IMR-90 (cell line): ENCODE measurements around the gene DHRS7B. TPM values are rescaled to one million over a fixed set of nuclear protein-coding genes. Genes with fewer than 3 reads are reported as not detected.

Experiments
- ATAC-seq: fragments of 200-7000 bp; cut with Tn5 transposase; 2 replicates; pipeline ENCODE4 v1.9.1; 2020; ENCODE audit warnings: low read depth, mild to moderate bottlenecking, moderate library complexity
- BruUV-seq: library from RNA; stranded (reverse); fragments of 400-500 nt; replicated peaks from 2 replicates; lab custom pipeline; 2021; lab: Mats Ljungman, UMichigan
- CTCF ChIA-PET: fragments of 300-600 bp; formaldehyde crosslinking; extraction: SDS; loops from one replicate; lab custom pipeline; 2021; ENCODE audit warnings: antibody characterized with exemption; lab: Yijun Ruan, JAX
- POLR2A ChIA-PET: fragments of 300-600 bp; sonication (Branson Sonifier 250); formaldehyde crosslinking; loops from one replicate; lab custom pipeline; 2022; ENCODE audit warnings: antibody characterized with exemption; ENCODE audit not compliant: unreplicated experiment; lab: Charles Lee
- DNase-seq: peaks from one replicate; pipeline ENCODE4 v3.0.0; 2013
- H2AFZ ChIP-seq: replicated peaks from 2 replicates; pipeline ENCODE3; 2013; ENCODE audit warnings: low read length, mild to moderate bottlenecking; ENCODE audit not compliant: poor library complexity
- H2AK5ac ChIP-seq: 2 replicates; pipeline ENCODE4 v1.6.1; 2013; ENCODE audit warnings: low read depth, low read length, inconsistent platforms
- H2AK9ac ChIP-seq: replicated peaks from 2 replicates; pipeline ENCODE3; 2013; ENCODE audit warnings: mild to moderate bottlenecking, low read depth, low read length, moderate library complexity; ENCODE audit not compliant: poor library complexity
- H2BK120ac ChIP-seq: 2 replicates; pipeline ENCODE4 v1.6.1; 2013; ENCODE audit warnings: low read depth, low read length, inconsistent platforms
- H2BK15ac ChIP-seq: 3 replicates; pipeline ENCODE4 v1.6.1; 2013; ENCODE audit warnings: low read depth, low read length, inconsistent platforms
- H2BK20ac ChIP-seq: 2 replicates; pipeline ENCODE4 v1.6.1; 2013; ENCODE audit warnings: low read depth, mild to moderate bottlenecking, inconsistent platforms, low read length, moderate library complexity
- H2BK5ac ChIP-seq: 2 replicates; pipeline ENCODE4 v1.6.1; 2013; ENCODE audit warnings: mild to moderate bottlenecking, low read depth, low read length, inconsistent platforms; ENCODE audit not compliant: poor library complexity, severe bottlenecking
- H3K14ac ChIP-seq: replicated peaks from 2 replicates; pipeline ENCODE4 v1.6.1; 2013; ENCODE audit warnings: low read depth, low read length, inconsistent platforms
- H3K18ac ChIP-seq: 2 replicates; pipeline ENCODE4 v1.6.1; 2013; ENCODE audit warnings: low read depth, low read length, control low read depth
- H3K23ac ChIP-seq: 2 replicates; pipeline ENCODE4 v1.6.1; 2013; ENCODE audit warnings: low read depth, low read length, inconsistent platforms
- H3K27ac ChIP-seq: 2 replicates; pipeline ENCODE4 v1.5.1; 2013; ENCODE audit warnings: mild to moderate bottlenecking, control low read depth, low read length; ENCODE audit not compliant: insufficient read depth
- H3K27me3 ChIP-seq: 2 replicates; pipeline ENCODE4 v1.6.1; 2013; ENCODE audit warnings: low read length; ENCODE audit not compliant: control insufficient read depth, insufficient read depth
- H3K36me3 ChIP-seq: 2 replicates; pipeline ENCODE4 v1.6.1; 2013; ENCODE audit warnings: low read length, mixed read lengths; ENCODE audit not compliant: control insufficient read depth, insufficient read depth
- H3K4ac ChIP-seq: 2 replicates; pipeline ENCODE4 v1.6.1; 2013; ENCODE audit warnings: low read depth, low read length, inconsistent platforms
- H3K4me1 ChIP-seq: 2 replicates; pipeline ENCODE4 v1.6.1; 2013; ENCODE audit warnings: low read length, mixed read lengths; ENCODE audit not compliant: control insufficient read depth, insufficient read depth
- H3K4me2 ChIP-seq: 2 replicates; pipeline ENCODE4 v1.6.1; 2013; ENCODE audit warnings: low read depth, mild to moderate bottlenecking, control low read depth, low read length, moderate library complexity
- H3K4me3 ChIP-seq: 2 replicates; pipeline ENCODE4 v1.5.1; 2013; ENCODE audit warnings: low read depth, mild to moderate bottlenecking, control low read depth, low read length, moderate library complexity; ENCODE audit not compliant: insufficient read depth
- H3K56ac ChIP-seq: 2 replicates; pipeline ENCODE4 v1.6.1; 2013; ENCODE audit warnings: low read length, inconsistent platforms; ENCODE audit not compliant: insufficient read depth; ENCODE audit errors: extremely low read depth
- H3K79me1 ChIP-seq, 2 experiments: 2 replicates each; pipeline ENCODE4 v1.6.1; 2013; ENCODE audit warnings: low read length in 2 of 2, inconsistent platforms in 1 of 2, low read depth in 1 of 2
- H3K9ac ChIP-seq: 2 replicates; pipeline ENCODE4 v1.6.1; 2013; ENCODE audit warnings: low read depth, low read length, control low read depth
- H3K9me1 ChIP-seq: 2 replicates; pipeline ENCODE4 v1.6.1; 2013; ENCODE audit warnings: low read length, inconsistent platforms; ENCODE audit not compliant: insufficient read depth
- H3K9me3 ChIP-seq: 2 replicates; pipeline ENCODE4 v1.6.1; 2013; ENCODE audit warnings: low read length; ENCODE audit not compliant: control insufficient read depth, insufficient read depth
- H4K20me1 ChIP-seq: 2 replicates; pipeline ENCODE4 v1.6.1; 2013; ENCODE audit warnings: low read length, inconsistent platforms; ENCODE audit not compliant: insufficient read depth
- H4K5ac ChIP-seq: 2 replicates; pipeline ENCODE4 v1.6.1; 2013; ENCODE audit warnings: mild to moderate bottlenecking, low read depth, low read length, control low read depth
- H4K8ac ChIP-seq, 2 experiments: 2 replicates each; pipeline ENCODE4 v1.6.1; 2013; ENCODE audit warnings: low read depth in 2 of 2, low read length in 2 of 2, control low read depth in 1 of 2, inconsistent platforms in 1 of 2
- H4K91ac ChIP-seq: 2 replicates; pipeline ENCODE4 v1.6.1; 2013; ENCODE audit warnings: low read depth, low read length, inconsistent platforms; ENCODE audit not compliant: insufficient read depth
- CEBPB ChIP-seq: IDR thresholded peaks from 2 replicates; pipeline ENCODE4 v1.6.1; 2012; ENCODE audit warnings: low read depth, low read length, improper control_type of control experiment
- CHD1 ChIP-seq: IDR thresholded peaks from 2 replicates; pipeline ENCODE4 v1.6.1; 2012; ENCODE audit warnings: low read depth, low read length, improper control_type of control experiment
- MXI1 ChIP-seq: IDR thresholded peaks from 2 replicates; pipeline ENCODE4 v1.6.1; 2012; ENCODE audit warnings: low read depth, mild to moderate bottlenecking, low read length, moderate library complexity, borderline replicate concordance
- POLR2A ChIP-seq: IDR thresholded peaks from 2 replicates; pipeline ENCODE4 v1.6.1; 2012; ENCODE audit warnings: mild to moderate bottlenecking, low read depth, low read length
- RAD21 ChIP-seq: IDR thresholded peaks from 2 replicates; pipeline ENCODE4 v1.6.1; 2012; ENCODE audit warnings: low read length, improper control_type of control experiment
- SMC3 ChIP-seq: fragments of 150-350 bp; IDR thresholded peaks from 2 replicates; pipeline ENCODE4 v1.6.1; 2016; ENCODE audit warnings: low read depth, mild to moderate bottlenecking, antibody characterized with exemption, low read length, moderate library complexity
- USF2 ChIP-seq: fragments of 150-350 bp; IDR thresholded peaks from 2 replicates; pipeline ENCODE4 v1.6.1; 2017; ENCODE audit warnings: mild to moderate bottlenecking, antibody characterized with exemption, low read length, low read depth
- WGBS, 2 experiments: methylation state at CpG; one replicate each; pipeline versions ENCODE4 v1.1.5 to v1.1.7; 2013; ENCODE audit warnings: missing lambda C conversion rate in 2 of 2; ENCODE audit not compliant: insufficient read length in 1 of 2; ENCODE audit errors: extremely low coverage in 2 of 2; 5-methylcytosine and 5-hydroxymethylcytosine counted together
- dilution Hi-C: fragments of 300-500 bp; cut with HindIII; formaldehyde crosslinking; loops from one replicate; pipeline ENCODE4 v1.14.3; 2018; ENCODE audit warnings: low sequenced_read_pairs; ENCODE audit not compliant: unreplicated experiment
- in situ Hi-C: fragments of 300-500 bp; cut with MboI; formaldehyde crosslinking; loops from 3 replicates; pipeline ENCODE4 v1.14.3; 2019; ENCODE audit warnings: low sequenced_read_pairs, inconsistent platforms, mixed read lengths
- intact Hi-C: fragments of 100-400 bp; cut with micrococcal nuclease; formaldehyde crosslinking; loops from 2 replicates; pipeline ENCODE4 v1.10.0; 2022
- polyA plus RNA-seq, 3 experiments: library from polyadenylated mRNA; depleted of rRNA; stranded (reverse); fragments of >200 nt; gene quantifications; 2 replicates each; pipeline ENCODE4 v1.2.3, GENCODE V29; 2012; ENCODE audit warnings: low replicate concordance in 1 of 3
- total RNA-seq: library from RNA; depleted of rRNA; stranded (reverse); fragments of >200 nt; gene quantifications from 2 replicates; pipeline ENCODE4 v1.2.3, GENCODE V29; 2012

DHRS7B gene
- total and polyA plus RNA-seq, 2 of the 4 experiments (the other 2 are of a cell fraction): 24.4 to 34.4 TPM

- Histone ChIP-seq H2BK5ac (no peak overlapping the region), H3K4me1 (peaks cover 5% of the 10 kb centered on the region), H3K14ac (no peak overlapping the region), H3K9ac (no peak overlapping the region), H2BK20ac (no peak overlapping the region), H4K5ac (no peak overlapping the region), H3K36me3 (peaks cover 4% of the 10 kb centered on the region), H3K4me2 (no peak overlapping the region), H3K79me1 (peaks cover 23 to 59% of the 10 kb centered on the region in 2 experiments), H3K4me3 (no peak overlapping the region), H2BK120ac (no peak overlapping the region), H3K27ac (no peak overlapping the region), H4K8ac (no peak overlapping the region), H2AK9ac (no peak overlapping the region), H3K9me3 (no peaks in the 10 kb centered on the region; the same call in 1 of the 2 replicates), H3K4ac (no peak overlapping the region), H4K20me1 (peaks cover 7% of the 10 kb centered on the region), H3K18ac (no peak overlapping the region), H3K56ac (no peak overlapping the region), H3K9me1 (peaks cover 16% of the 10 kb centered on the region; the same call in 1 of the 2 replicates), H2AK5ac (no peak overlapping the region), H4K91ac (no peak overlapping the region), H3K27me3 (no peaks in the 10 kb centered on the region), H3K23ac (no peak overlapping the region), H2AFZ (no peak overlapping the region), H2BK15ac (no peak overlapping the region)
- ATAC-seq: no peak
- ChIA-PET CTCF (no interaction called here), POLR2A (no interaction called here)
- BruUV-seq: no TSS peak
- dilution Hi-C loops: no loop called here
- intact Hi-C loops: no loop called here
- WGBS, 2 experiments: no CpG with 5 or more reads among the region's 3 CpGs
- in situ Hi-C loops: no loop called here
- DNase-seq: no peak
- TF ChIP-seq CHD1 (no peak), RAD21 (no peak), CEBPB (no peak), MXI1 (no peak), USF2 (no peak; the same call in 1 of the 2 replicates), POLR2A (no peak), SMC3 (no peak)
Measured at GRCh38 chr17:21218101-21218500, 91.3 kb downstream of the DHRS7B start.
